GM12892 (cell line): ENCODE results near the gene GABRB2.

Source experiments
- POLR2A ChIP-seq: IDR thresholded peaks from 2 replicates; pipeline ENCODE4 v1.6.1; 2011; ENCODE audit warnings: low read depth, low read length, control low read depth
- POLR2AphosphoS5 ChIP-seq: IDR thresholded peaks from 2 replicates; pipeline ENCODE4 v1.6.1; 2011; ENCODE audit warnings: low read depth, low read length, control low read depth
- TAF1 ChIP-seq: IDR thresholded peaks from 2 replicates; pipeline ENCODE4 v1.6.1; 2011; ENCODE audit warnings: low read depth, mild to moderate bottlenecking, control low read depth, low read length, borderline replicate concordance

DNA sequence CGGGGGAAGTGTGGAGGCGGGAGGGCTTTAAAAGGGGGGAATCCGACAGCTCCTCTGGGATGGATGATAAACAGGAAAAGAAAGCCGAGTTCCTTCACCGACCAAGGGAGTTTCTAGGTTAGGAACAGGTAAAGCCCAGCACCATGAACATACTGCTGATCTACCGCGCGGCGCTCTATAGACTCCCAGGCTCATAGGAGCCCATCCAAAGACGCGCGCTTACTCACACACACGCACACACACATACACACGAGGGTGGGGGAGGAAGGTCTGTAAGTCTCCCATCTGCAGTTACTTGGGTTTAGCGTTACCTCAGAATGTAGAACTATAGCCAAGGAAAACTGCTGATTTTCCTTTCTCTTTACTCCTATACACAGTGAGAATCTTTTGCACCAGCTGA is 2.6 kb upstream of the GABRB2 start:
- TF ChIP-seq POLR2AphosphoS5: no peak
- TF ChIP-seq POLR2A: no peak
- TF ChIP-seq TAF1: no peak
